HG03520 (cell line): ENCODE data around the gene HEXD.
"Not testable (repeated sequence)": the region's sequence is repeated elsewhere in the genome, so short reads cannot be mapped to it uniquely, and the experiment has no call there.

ENCODE experiments used
- ATAC-seq: cut with Tn5 transposase; IDR thresholded peaks from one replicate; pipeline ENCODE4 v1.9.1; 2021; ENCODE audit warnings: mild to moderate bottlenecking, moderate library complexity; ENCODE audit not compliant: unreplicated experiment

Gene HEXD

DNA sequence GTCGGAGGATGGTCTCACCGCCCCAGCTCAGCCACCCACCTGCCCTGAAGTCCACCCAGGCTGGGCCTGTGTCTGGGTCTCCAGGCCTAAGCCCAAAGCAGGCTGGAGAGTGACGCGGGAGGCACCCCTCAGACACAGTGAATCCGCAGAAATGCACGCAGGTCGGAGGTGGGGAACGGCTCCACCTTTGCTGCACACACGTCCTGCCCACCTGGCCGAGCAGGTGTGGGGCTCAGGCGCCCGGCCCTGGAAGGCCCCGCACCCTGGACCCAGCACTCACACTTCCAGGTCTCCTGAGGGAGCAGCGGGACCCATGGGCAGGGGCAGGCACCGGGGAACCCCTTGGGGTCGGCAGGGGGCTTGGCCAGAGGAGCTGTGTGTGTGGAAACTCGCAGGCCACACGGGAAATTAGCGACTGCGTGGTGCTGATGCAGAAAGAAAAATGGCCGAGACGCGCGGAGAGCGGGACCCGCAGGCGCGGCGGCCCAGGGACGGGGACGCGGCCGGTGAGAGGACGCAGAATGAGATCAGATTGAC is 21.8 kb downstream of the HEXD start:
- ATAC-seq: no peak

- ATAC-seq: no peak
Observed at GRCh38 chr17:82440469-82440981, 22.4 kb downstream of the HEXD start.

DNA sequence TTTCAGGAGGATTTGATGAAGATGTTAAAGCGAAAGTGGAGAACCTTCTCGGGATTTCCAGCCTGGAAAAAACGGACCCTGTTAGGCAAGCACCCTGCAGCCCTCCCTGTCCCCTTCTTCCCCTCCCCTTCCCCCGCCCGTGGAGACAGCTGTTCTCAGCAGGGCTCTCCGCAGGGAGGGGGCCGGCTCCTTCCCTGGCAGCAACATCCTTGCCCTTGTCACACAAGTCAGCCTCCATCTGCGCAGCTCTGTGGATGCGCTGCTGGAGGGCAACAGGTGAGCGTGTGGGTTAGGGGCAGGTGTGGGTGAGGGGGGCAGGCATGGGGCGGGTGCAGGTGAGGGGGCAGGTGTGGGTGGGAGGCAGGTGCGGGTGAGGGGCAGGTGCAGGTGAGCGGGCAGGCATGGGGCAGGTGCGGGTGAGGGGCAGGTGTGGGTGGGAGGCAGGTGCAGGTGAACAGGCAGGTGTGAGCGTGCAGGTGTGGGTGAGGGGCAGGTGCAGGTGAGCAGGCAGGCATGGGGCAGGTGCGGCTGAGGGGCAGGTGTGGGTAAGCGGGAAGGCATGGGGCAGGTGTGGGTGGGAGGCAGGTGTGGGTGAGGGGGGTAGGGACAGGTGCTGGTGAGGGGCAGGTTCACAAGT is 23.0 kb downstream of the HEXD start:
- no peak for ATAC-seq

DNA sequence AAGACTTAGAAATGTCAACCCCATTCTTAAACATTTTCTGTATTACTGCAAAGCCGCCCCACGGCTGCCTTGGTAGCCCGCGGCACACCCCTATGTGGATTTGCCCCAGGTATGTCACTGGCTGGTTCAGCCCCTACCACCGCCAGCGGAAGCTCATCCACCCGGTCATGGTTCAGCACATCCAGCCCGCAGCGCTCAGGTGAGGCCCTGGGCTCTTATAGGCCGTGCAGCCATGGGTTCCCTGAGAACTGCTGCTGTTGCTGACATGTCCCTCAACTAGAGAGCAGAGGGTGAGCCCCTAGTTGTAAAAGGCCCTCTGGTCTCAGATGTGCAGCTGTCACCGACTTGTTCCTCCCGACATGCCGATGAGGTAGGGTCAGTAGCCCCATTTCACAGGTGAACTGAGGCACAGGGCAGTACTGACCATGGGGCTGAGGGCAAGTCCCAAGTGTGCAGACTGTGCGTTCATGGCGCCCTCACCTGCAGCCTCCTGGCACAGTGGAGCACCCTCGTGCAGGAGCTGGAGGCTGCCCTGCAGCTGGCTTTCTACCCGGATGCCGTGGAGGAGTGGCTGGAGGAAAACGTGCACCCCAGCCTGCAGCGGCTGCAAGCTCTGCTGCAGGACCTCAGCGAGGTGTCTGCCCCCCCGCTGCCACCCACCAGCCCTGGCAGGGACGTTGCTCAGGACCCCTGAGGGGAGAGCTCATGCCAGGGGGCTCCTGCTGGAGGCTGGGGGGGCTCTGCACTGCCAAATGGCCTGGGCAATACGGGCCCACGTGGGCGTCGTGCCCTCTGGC is 23.7 kb downstream of the HEXD start:
- no peak for ATAC-seq

- ATAC-seq: no peak
Observed at GRCh38 chr17:82442643-82443464, 24.7 kb downstream of the HEXD start.

DNA sequence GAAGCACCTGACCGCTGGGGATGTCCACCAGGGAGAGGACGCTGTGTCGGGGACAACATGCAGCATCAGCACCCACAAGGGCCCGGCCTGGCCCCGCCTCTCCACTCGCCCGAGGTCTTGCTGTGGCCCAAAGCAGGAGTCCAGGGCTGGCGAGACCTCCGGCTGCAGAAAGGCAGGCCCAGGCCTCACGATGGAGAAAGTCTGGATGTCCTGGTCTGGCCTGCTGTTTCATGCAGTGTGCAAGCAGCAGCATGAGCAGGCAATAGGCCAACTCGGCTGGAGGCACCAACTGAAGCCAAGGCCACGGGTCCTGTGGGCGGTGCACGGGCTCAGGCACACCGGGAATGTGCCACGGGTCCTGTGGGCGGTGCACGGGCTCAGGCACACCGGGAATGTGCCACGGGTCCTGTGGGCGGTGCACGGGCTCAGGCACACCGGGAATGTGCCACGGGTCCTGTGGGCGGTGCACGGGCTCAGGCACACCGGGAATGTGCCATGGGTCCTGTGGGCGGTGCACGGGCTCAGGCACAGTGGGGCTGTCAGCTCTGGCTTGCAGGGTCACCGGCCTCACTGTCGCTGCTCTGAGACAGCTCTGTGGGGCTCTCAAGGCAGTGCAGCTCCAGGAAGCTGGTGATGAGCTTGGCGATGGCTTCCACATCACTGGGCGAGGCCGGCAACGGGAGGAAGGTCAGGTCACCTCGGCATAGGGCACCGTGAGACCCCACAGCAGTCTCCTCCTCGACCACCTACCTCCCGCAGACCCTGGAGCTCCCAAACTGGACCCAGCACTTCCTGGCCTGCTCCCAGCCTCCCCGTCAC is 25.5 kb downstream of the HEXD start:
- ATAC-seq: no peak

DNA sequence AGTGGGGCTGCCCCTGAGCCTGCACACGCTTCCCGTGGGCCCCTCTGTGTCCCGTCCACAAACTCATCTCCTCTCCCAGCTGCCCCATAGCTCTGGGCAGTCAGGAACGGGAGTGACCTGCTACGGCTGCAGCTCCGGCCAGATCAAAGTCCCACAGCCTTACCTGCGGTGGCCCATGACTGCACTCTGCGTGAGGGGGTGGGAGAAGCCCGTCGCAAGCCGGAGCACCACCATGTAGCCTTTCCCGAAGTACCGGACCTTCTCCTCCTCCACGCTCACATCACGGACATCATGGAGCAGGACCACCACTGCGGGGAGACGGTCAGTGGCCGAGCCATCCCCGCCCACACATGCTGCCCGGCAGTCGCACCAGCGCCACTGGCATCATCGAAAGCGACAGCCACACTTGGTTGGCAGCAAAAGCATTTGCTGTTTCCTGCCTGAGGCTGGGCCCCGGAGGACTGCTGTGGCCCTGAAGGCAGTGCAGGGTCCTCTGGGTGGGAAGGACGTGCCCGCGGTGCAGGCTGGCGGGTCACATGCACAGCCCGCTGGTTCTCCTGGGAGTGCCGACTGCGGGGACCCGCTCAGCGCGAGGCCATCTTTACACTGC is 26.2 kb downstream of the HEXD start:
- ATAC-seq: no peak

DNA sequence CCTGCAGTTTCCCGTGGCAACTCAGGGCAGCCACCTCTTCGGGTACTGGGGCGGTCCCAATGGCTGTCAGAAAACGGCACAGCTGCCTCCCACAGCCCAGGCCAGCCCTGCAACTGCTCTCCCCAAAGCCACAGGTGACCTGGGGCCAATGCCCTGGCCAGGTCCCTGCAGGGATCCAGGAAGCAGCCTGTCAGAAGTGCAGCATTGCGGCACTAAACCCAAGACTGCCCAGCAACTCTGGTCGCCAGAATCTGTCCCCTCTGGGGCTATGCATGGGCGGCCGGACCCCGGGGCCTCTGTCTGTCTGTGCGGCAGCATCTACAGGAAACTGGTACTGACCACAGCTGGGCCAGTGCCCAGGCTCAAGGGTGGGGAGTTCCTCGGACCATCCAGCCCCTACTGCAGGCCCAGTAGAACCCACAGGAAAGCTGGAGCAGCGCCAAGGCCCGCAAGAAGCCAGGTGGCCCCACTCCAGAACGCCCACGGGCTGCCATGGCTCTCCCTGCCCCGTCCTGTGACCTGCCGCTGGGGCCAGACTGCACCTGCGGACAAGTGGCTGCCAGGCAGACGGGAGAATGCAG is 26.9 kb downstream of the HEXD start:
- no peak for ATAC-seq

- ATAC-seq: no peak
Observed at GRCh38 chr17:82445542-82445941, 27.4 kb downstream of the HEXD start.

GRCh38 chr17:82446124-82446523 is 28.0 kb downstream of the HEXD start:
- ATAC-seq: no peak

GRCh38 chr17:82446649-82447048 is 28.5 kb downstream of the HEXD start:
- ATAC-seq: no peak

DNA sequence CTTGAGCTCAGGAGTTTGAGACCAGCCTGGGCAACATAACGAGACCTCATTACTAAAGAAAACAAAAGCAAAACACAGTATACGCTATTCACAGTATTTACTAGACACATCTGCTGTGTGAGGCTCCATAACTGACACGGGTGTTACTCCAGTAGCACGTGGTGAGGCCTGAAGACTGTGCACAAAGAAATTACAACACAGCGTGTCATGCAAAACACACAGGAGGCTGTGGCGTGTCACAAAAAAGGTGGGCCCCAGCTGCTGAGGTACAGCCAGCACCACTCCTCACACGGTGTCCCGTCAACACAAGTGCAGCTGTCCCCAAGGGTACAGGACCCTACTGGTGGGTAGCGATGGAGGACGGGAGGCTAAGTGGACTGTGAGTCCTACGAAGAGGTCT is 29.7 kb downstream of the HEXD start:
- ATAC-seq: no peak

DNA sequence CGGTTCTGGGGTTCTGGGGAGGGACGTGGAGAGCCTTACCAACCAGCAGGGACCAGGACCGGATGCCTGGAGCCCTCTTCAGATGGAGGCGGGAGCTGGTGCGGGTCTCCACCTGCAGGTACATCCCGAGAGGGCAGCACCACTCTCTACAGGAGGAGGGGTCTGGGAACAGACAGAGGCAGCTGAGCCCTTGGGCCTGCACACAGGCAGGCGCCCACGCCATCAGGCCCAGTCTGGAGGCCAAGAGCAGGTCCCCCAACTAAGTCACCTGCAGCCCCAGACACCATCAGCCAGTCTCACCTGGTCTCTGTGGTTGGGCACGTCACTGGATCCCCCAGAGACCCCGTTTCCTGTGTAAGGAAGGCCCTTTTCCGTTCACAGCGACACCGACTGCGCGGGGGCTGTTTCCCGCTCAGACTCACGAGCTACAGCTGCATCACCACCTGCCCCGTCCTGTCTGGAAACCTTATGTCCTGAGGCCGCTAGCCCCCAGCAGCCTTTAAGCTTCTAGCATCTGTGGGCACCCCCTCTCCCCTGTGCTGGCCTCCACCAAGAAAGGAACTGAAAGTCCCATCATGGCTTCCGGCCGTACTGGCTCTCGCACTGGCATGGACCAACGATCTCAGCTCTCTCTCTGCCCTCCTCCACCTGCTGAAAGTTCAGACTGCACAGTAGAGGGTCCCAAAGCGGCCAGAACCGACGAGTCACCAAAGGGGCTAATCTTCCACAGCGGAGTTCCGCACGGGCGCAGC is 31.2 kb downstream of the HEXD start:
- ATAC-seq: peak; percentile 45

DNA sequence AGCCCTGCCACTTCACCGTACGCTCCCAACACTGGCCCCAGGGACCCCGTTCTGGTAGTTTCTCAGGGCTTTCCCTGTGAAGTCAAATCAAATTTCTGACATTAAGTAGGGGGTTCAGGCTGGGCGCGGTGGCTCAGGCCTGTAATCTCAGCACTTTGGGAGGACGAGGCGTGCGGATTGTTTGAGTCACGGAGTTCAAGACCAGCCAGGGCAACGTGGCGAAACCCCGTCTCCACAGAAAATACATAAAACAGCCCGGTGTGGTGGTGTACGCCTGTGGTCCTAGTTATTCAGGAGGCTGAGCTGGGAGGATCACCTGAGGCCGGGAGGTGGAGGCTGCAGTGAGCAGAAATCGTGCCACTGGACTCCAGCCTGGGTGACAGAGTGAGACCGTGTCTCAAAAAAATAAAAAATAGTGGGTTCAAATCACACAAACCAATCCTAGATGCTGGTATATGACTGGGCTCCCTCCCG is 31.8 kb downstream of the HEXD start:
- ATAC-seq: no peak

- ATAC-seq: peak; percentile 53
Observed at GRCh38 chr17:82450357-82451106, 32.4 kb downstream of the HEXD start, which contains the start of gene CYBC1. CYBC1 (minus strand) TSS chr17:82450752; CDS start chr17:82449254, 1,498 bp downstream.

- no peak for ATAC-seq
Observed at GRCh38 chr17:82452162-82452561, 34.0 kb downstream of the HEXD start.

GRCh38 chr17:82453151-82453550 is 35.0 kb downstream of the HEXD start:
- ATAC-seq: not testable (repeated sequence)

DNA sequence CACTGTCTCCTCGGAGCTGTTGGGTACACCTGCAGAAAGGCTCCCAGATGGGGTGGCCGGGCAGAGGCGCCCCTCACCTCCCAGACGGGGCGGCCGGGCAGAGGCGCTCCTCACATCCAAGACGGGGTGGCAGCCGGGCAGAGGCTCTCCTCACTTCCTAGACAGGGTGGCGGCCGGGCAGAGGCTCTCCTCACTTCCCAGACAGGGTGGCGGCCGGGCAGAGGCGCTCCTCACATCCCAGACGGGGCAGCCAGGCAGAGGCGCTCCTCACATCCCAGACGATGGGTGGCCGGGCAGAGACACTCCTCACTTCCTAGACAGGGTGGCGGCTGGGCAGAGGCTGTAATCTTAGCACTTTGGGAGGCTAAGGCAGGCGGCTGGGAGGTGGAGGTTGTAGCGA is 35.6 kb downstream of the HEXD start:
- not testable (repeated sequence) for ATAC-seq
